C4-2B (cell line): Measurements from ENCODE around the gene CASKIN1.

Source experiments
- H3K27ac ChIP-seq: fragments of 450-650 bp; 2 replicates; pipeline ENCODE4 v1.5.1; 2017
- ZFX ChIP-seq: fragments of 450-650 bp; IDR thresholded peaks from 2 replicates; pipeline ENCODE4 v1.6.1; 2017
- TF ChIP-seq, protein P1 (sequence below): fragments of 450-650 bp; conservative IDR thresholded peaks from 2 replicates; pipeline ENCODE4 v1.5.1; 2017; ENCODE audit warnings: mild to moderate bottlenecking

CASKIN1 gene

DNA sequence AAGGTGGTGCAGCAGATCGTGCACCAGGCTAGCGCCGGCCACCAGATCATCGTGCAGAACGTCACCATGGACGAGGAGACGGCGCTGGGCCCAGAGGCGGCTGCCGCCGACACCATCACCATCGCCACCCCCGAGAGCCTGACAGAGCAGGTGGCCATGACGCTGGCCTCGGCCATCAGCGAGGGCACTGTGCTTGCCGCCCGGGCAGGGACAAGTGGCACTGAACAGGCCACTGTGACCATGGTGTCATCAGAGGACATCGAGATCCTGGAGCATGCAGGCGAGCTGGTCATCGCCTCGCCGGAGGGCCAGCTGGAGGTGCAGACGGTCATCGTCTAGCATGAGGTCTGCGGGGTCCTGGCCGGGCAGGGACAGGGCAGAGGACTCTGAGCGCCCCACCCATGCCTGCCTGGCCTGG is 38.8 kb upstream of the CASKIN1 start:
- TF ChIP-seq, protein P1, sequence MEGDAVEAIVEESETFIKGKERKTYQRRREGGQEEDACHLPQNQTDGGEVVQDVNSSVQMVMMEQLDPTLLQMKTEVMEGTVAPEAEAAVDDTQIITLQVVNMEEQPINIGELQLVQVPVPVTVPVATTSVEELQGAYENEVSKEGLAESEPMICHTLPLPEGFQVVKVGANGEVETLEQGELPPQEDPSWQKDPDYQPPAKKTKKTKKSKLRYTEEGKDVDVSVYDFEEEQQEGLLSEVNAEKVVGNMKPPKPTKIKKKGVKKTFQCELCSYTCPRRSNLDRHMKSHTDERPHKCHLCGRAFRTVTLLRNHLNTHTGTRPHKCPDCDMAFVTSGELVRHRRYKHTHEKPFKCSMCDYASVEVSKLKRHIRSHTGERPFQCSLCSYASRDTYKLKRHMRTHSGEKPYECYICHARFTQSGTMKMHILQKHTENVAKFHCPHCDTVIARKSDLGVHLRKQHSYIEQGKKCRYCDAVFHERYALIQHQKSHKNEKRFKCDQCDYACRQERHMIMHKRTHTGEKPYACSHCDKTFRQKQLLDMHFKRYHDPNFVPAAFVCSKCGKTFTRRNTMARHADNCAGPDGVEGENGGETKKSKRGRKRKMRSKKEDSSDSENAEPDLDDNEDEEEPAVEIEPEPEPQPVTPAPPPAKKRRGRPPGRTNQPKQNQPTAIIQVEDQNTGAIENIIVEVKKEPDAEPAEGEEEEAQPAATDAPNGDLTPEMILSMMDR = no peak
- TF ChIP-seq ZFX = no peak
- H3K27ac ChIP-seq = no peak overlapping the region

DNA sequence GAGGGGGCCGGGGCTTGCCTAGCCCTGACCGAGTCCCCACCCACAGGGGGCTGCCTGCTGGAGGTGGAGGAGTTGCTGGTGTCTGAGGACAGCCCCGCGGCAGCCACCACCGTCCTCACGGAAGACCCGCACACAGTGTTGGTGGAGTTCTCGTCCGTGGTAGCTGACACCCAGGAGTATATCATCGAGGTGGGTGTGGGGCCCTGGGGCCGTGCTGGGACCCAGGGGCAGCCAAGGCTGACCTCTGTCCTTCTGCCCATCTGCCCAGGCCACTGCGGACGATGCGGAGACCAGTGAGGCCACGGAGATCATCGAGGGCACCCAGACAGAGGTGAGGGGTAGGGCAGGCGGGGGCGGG is 38.4 kb upstream of the CASKIN1 start:
- no peak for TF ChIP-seq ZFX
- TF ChIP-seq, protein P1 = no peak
- H3K27ac ChIP-seq = no peak overlapping the region

DNA sequence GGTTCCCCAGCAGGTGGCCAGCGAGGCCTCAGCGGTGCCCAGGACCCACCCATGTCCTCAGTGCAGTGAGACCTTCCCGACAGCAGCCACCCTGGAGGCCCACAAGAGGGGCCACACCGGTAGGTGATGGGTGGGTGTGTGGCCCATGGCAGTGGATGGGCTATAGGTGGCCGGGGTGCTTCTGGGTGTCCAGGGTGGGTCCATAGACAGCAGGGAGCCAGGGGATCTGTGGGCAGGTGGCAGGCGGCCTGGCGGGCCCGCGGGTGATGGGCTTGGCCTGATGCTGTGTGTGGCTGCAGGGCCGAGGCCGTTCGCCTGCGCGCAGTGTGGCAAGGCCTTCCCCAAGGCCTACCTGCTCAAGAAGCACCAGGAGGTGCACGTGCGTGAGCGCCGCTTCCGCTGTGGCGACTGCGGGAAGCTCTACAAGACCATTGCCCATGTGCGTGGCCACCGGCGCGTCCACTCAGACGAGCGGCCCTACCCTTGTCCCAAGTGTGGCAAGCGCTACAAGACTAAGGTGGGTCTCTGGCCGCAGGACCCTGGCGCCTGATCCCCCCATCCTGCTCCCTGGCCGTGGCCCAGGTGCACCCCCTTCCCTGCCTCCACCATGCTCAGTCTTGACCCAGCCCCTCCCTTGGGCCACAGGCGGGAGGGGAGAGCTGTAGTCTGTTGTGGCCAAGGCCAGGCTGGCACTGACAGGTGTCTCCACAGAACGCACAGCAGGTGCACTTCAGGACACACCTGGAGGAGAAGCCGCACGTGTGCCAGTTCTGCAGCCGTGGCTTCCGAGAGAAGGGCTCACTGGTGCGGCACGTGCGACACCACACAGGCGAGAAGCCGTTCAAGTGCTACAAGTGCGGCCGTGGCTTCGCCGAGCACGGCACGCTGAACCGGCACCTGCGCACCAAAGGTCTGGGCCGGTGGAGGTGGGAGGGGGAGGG is 37.7 kb upstream of the CASKIN1 start:
- H3K27ac ChIP-seq = no peak overlapping the region
- TF ChIP-seq, protein P1 = no peak
- no peak for TF ChIP-seq ZFX

DNA sequence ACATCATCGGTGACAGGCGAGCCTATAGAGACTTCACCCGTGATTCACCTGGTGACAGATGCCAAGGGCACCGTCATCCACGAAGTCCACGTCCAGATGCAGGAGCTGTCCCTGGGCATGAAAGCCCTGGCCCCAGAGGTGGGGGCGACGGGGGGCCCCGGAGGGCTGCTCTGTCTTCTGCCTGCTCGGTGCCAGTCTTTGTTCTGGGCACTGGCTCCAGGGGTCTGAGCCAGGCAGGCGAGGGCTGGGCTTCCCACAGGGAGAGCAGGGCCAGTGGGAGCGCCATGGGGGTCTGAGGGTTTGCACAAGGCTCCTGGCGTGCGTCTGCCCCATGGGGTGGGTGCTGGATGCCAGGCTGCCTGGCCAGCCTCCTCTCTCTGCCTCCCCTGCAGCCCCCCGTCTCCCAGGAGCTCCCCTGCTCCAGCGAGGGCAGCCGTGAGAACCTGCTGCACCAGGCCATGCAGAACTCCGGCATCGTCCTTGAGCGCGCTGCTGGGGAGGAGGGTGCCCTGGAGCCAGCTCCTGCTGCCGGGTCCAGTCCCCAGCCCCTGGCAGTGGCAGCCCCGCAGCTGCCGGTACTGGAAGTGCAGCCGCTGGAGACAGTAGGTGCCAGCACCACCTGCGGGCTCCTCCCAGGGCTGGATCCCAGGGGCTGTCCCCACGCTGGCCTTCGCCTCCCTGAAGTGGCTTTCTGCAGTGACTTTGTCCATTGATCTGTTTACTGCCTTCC is 36.8 kb upstream of the CASKIN1 start:
- no peak overlapping the region for H3K27ac ChIP-seq
- no peak for TF ChIP-seq ZFX
- TF ChIP-seq, protein P1 = no peak

DNA sequence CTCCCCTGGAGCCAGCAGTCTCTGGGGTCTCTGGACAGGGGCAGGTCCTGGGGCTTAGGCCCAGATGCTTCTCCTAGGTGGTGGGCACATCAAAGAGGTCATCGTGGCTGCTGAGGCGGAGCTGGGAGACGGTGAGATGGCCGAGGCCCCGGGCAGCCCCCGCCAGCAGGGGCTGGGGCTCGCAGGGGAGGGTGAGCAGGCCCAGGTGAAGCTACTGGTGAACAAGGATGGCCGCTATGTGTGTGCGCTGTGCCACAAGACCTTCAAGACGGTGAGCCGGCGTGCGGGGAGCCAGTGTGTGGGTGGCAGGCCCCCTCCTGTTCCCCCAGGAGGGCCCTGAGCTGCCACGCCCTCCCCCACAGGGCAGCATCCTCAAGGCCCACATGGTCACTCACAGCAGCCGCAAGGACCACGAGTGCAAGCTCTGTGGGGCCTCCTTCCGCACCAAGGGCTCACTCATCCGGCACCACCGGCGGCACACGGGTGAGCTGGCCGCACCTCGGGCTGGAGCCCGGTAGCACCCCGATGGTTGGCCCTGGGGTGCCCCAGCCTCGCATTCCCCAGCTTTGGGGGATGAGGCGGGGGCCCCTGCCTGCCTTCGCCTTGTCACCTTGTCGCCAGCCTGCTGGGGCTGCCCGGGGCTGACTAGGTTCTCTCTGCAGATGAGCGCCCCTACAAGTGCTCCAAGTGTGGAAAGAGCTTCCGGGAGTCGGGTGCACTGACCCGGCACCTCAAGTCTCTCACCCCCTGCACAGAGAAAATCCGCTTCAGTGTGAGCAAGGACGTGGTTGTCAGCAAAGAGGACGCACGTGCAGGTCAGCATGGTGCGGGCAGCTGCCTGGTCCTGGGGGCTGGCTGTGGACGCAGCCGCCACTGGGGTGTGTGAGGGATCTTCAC is 35.9 kb upstream of the CASKIN1 start:
- H3K27ac ChIP-seq = no peak overlapping the region
- TF ChIP-seq ZFX = no peak
- TF ChIP-seq, protein P1 = no peak

DNA sequence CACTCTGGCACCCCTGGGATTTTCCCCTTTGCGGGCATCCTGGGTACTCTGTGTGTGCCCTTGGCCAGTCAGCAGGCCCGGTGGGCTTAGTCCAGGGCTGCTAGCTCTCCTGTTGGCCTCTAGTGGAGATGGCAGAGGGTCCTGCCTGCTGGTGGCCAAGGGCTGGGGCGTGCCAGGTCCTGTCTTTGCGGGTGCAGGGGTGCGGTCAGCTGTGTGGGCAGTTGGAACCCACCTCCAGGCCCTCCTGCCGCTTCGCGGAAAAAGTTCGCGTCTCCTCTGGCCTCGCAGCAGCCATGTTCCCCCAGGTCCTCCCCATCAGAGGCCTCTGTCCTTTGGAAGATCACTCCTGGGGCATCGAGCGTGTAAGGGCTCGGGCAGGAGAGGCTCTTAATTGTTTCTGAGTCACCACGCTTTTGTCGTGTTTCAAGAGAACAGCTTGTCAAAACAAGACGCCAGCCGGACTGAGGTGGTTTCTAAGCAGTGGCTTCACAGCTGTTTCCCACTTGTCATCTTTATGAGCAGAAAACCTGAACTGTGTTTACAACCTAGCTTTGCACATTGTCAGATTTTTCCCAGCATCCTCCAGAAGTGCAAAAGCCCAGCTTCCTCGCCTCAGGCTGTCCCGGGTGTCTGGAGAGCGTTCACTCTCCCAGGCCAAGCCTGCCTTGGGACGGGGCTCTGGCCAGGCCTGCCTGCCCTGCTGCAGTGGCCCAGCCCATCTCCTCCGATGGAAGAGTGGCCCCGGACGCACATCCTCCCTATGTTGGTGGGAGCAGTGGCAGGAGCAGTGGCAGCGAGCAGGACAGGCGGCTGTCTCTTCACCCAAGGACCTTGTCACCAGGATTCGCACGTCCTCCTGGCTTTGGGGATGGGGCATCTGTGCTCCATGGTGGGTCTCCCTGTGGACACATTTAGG is 34.9 kb upstream of the CASKIN1 start:
- no peak overlapping the region for H3K27ac ChIP-seq
- TF ChIP-seq ZFX = no peak
- TF ChIP-seq, protein P1 = no peak
